RWPE2 (cell line): ENCODE measurements around the gene LYPD6.

Source experiments
- ATAC-seq: fragments of 200-7000 bp; cut with Tn5 transposase; 3 replicates; pipeline ENCODE4 v1.9.1; 2021; ENCODE audit warnings: low read depth
- DNase-seq: peaks from one replicate; pipeline ENCODE4 v3.0.0-alpha.2; 2020; ENCODE audit warnings: low spot score
- H3K27ac ChIP-seq: fragments of 450-650 bp; 2 replicates; pipeline ENCODE4 v1.5.1; 2017; ENCODE audit warnings: mild to moderate bottlenecking; ENCODE audit not compliant: poor library complexity, severe bottlenecking
- H3K27me3 ChIP-seq: fragments of 250-450 bp; sonication (Bioruptor Pico); 2 replicates; pipeline ENCODE4 v1.5.1; 2021; ENCODE audit warnings: mild to moderate bottlenecking, moderate library complexity; ENCODE audit not compliant: insufficient read depth, poor library complexity, severe bottlenecking
- H3K36me3 ChIP-seq: fragments of 250-450 bp; sonication (Bioruptor Pico); 2 replicates; pipeline ENCODE4 v1.5.1; 2020; ENCODE audit warnings: low read depth, mild to moderate bottlenecking, moderate library complexity
- H3K4me1 ChIP-seq: fragments of 250-450 bp; sonication (Bioruptor Pico); 2 replicates; pipeline ENCODE4 v1.5.1; 2021; ENCODE audit warnings: mild to moderate bottlenecking, moderate library complexity; ENCODE audit not compliant: insufficient read depth, poor library complexity, severe bottlenecking
- H3K4me3 ChIP-seq: fragments of 250-450 bp; sonication (Bioruptor Pico); 2 replicates; pipeline ENCODE4 v1.5.1; 2021; ENCODE audit warnings: mild to moderate bottlenecking, moderate library complexity; ENCODE audit not compliant: severe bottlenecking
- H3K9me3 ChIP-seq: fragments of 250-450 bp; sonication (Bioruptor Pico); 2 replicates; pipeline ENCODE4 v1.5.1; 2021; ENCODE audit warnings: mild to moderate bottlenecking, moderate library complexity; ENCODE audit not compliant: severe bottlenecking
- CTCF ChIP-seq: fragments of 450-650 bp; IDR thresholded peaks from one replicate; pipeline ENCODE4 v1.5.1; 2017; ENCODE audit warnings: mild to moderate bottlenecking, moderate library complexity; ENCODE audit not compliant: poor library complexity, severe bottlenecking

LYPD6 gene

GRCh38 chr2:149380205-149380604 lies 49.8 kb downstream of the LYPD6 start:
- no peaks in the 10 kb centered on the region for H3K36me3 ChIP-seq
- H3K4me1 ChIP-seq: no peaks in the 10 kb centered on the region
- H3K9me3 ChIP-seq: peaks cover 5% of the 10 kb centered on the region
- H3K27ac ChIP-seq: no peak overlapping the region
- DNase-seq (no peak), ATAC-seq (no peak)
- TF ChIP-seq CTCF: no peak
- H3K27me3 ChIP-seq: no peaks in the 10 kb centered on the region
- H3K4me3 ChIP-seq: no peak overlapping the region

- Histone ChIP-seq H3K27ac (no peak overlapping the region), H3K36me3 (no peaks in the 10 kb centered on the region), H3K27me3 (no peaks in the 10 kb centered on the region), H3K9me3 (peaks cover 5% of the 10 kb centered on the region), H3K4me1 (no peaks in the 10 kb centered on the region), H3K4me3 (no peak overlapping the region)
- ATAC-seq (peak; percentile 70), DNase-seq (no peak)
- TF ChIP-seq CTCF: no peak
Measured at GRCh38 chr2:149383340-149383739, 53.0 kb downstream of the LYPD6 start.

GRCh38 chr2:149385350-149385749 lies 55.0 kb downstream of the LYPD6 start:
- no peaks in the 10 kb centered on the region for H3K36me3 ChIP-seq
- ATAC-seq (no peak), DNase-seq (no peak)
- TF ChIP-seq CTCF: no peak
- no peak overlapping the region for H3K27ac ChIP-seq
- H3K4me3 ChIP-seq: no peak overlapping the region
- H3K27me3 ChIP-seq: no peaks in the 10 kb centered on the region
- peaks cover 5% of the 10 kb centered on the region for H3K9me3 ChIP-seq
- no peaks in the 10 kb centered on the region for H3K4me1 ChIP-seq

- H3K9me3 ChIP-seq: peaks cover under 1% of the 10 kb centered on the region
- H3K27ac ChIP-seq: no peak overlapping the region
- DNase-seq (no peak), ATAC-seq (no peak)
- H3K27me3 ChIP-seq: no peaks in the 10 kb centered on the region
- H3K4me1 ChIP-seq: no peaks in the 10 kb centered on the region
- H3K36me3 ChIP-seq: no peaks in the 10 kb centered on the region
- no peak for TF ChIP-seq CTCF
- no peak overlapping the region for H3K4me3 ChIP-seq
Measured at GRCh38 chr2:149387411-149387810, 57.0 kb downstream of the LYPD6 start.

GRCh38 chr2:149388120-149388816 lies 57.9 kb downstream of the LYPD6 start:
- H3K4me1 ChIP-seq: no peaks in the 10 kb centered on the region
- H3K27me3 ChIP-seq: no peaks in the 10 kb centered on the region
- DNase-seq (no peak), ATAC-seq (no peak)
- H3K4me3 ChIP-seq: no peak overlapping the region
- TF ChIP-seq CTCF: no peak
- H3K36me3 ChIP-seq: no peaks in the 10 kb centered on the region
- H3K27ac ChIP-seq: no peak overlapping the region
- H3K9me3 ChIP-seq: no peaks in the 10 kb centered on the region
